ENCODE data around the gene SCD5.

SCD5 gene

DNA sequence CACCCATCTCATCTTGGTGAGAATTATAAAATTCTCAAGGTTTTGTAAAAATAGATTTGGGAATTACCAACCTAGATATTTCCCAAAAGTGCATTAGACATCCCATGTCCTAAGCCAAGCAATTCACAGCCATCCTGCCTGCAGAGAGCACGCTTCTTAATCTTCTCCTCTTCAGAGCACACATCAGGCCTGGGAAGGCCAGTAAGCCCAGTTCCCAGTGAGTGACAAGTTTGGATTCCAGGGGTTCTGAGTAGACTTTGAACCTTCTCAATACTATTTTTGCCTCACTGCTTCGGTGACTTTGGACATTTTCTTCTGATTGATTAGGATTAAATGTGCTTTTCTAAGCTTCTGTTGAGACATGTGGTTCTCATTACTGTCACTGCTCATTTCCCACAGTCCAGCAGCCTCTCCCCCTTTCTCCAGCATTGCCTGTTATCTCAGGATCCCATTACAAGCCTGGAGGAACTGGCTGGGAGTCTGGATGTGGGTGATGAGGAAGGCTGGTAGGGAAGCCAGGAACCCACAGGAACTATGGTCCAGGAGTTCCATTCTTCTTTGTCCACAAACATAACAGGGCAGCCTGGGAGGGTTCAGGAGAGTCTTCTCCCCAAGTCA, 180.4 kb downstream of the SCD5 start:
- Histone ChIP-seq H2AFZ (ENCODE audit: low read length) (no peak overlapping the region), H3K9ac (ENCODE audit: low read length) (no peak overlapping the region), H3K9me2 (replicated peaks; ENCODE audit: insufficient read depth, low read length) (no peaks in the 10 kb centered on the region), H3K36me3 (replicated peaks; ENCODE audit: insufficient read depth, low read length) (no peaks in the 10 kb centered on the region), H3F3A (ENCODE audit: insufficient read depth, low read length) (no peaks in the 10 kb centered on the region), H3K27ac (ENCODE audit: low read length) (no peak overlapping the region), H3K4me1 (ENCODE audit: low read length) (no peaks in the 10 kb centered on the region), H3K79me2 (ENCODE audit: low read length) (no peaks in the 10 kb centered on the region), H4K20me1 (ENCODE audit: insufficient read depth, low read length) (no peaks in the 10 kb centered on the region), H3K9me3 (replicated peaks; ENCODE audit: insufficient read depth, low read length) (no peaks in the 10 kb centered on the region), H3K27me3 (replicated peaks; ENCODE audit: insufficient read depth, low read length) (no peaks in the 10 kb centered on the region), H3K4me3 (ENCODE audit: low read length) (no peak overlapping the region), H3K4me2 (ENCODE audit: low read depth, low read length) (no peak overlapping the region)
- DNase-seq, result no peak
- TF ChIP-seq EZH2 (optimal IDR thresholded peaks at IDR 0.05; ENCODE audit: low read depth, low read length) (no peak), EZH2phosphoT487 (IDR thresholded peaks at IDR 0.05; ENCODE audit: low read length) (no peak)
- TF ChIP-seq, protein P1, sequence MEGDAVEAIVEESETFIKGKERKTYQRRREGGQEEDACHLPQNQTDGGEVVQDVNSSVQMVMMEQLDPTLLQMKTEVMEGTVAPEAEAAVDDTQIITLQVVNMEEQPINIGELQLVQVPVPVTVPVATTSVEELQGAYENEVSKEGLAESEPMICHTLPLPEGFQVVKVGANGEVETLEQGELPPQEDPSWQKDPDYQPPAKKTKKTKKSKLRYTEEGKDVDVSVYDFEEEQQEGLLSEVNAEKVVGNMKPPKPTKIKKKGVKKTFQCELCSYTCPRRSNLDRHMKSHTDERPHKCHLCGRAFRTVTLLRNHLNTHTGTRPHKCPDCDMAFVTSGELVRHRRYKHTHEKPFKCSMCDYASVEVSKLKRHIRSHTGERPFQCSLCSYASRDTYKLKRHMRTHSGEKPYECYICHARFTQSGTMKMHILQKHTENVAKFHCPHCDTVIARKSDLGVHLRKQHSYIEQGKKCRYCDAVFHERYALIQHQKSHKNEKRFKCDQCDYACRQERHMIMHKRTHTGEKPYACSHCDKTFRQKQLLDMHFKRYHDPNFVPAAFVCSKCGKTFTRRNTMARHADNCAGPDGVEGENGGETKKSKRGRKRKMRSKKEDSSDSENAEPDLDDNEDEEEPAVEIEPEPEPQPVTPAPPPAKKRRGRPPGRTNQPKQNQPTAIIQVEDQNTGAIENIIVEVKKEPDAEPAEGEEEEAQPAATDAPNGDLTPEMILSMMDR (IDR thresholded peaks at IDR 0.05; ENCODE audit: low read length), result no peak

DNA sequence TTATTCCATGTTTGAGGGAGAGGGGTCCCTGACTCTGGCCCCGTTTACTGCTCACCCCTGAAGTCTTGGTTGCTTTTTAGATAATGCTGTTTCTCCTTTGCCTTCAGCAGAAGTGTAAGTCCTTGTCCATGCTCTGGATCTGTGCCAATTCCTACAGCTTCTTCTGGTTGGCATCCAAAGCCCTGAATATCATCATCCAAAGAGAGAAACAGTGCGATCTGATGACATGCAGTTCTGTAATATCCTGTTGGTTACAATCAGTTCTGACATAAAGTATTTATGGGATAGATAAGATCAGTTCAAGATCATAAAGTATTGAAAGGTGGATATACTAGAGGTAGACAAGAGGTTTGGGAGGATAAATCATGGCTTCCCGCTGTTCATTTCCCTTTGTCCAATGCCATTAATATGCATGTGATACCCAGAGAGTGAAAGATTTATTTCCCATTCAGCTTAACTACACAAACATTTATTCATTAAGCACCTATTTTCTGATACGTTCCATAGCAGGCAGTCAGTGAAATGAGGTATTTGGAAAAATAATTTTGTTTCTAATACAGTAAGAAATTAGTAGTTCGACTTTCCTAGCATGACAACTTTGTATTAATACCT, 183.7 kb downstream of the SCD5 start:
- H3F3A ChIP-seq (ENCODE audit: insufficient read depth, low read length), result no peaks in the 10 kb centered on the region
- no peak overlapping the region for H3K27ac ChIP-seq (ENCODE audit: low read length)
- TF ChIP-seq, protein P1 (IDR thresholded peaks at IDR 0.05; ENCODE audit: low read length), result no peak
- TF ChIP-seq EZH2 (optimal IDR thresholded peaks at IDR 0.05; ENCODE audit: low read depth, low read length) (no peak), EZH2phosphoT487 (IDR thresholded peaks at IDR 0.05; ENCODE audit: low read length) (no peak)
- no peak overlapping the region for H3K9ac ChIP-seq (ENCODE audit: low read length)
- H3K79me2 ChIP-seq (ENCODE audit: low read length), result no peaks in the 10 kb centered on the region
- H3K9me2 ChIP-seq (replicated peaks; ENCODE audit: insufficient read depth, low read length), result no peaks in the 10 kb centered on the region
- H2AFZ ChIP-seq (ENCODE audit: low read length), result no peak overlapping the region
- DNase-seq, result no peak
- H3K27me3 ChIP-seq (replicated peaks; ENCODE audit: insufficient read depth, low read length), result no peaks in the 10 kb centered on the region
- H3K9me3 ChIP-seq (replicated peaks; ENCODE audit: insufficient read depth, low read length), result no peaks in the 10 kb centered on the region
- no peaks in the 10 kb centered on the region for H3K4me1 ChIP-seq (ENCODE audit: low read length)
- no peaks in the 10 kb centered on the region for H3K36me3 ChIP-seq (replicated peaks; ENCODE audit: insufficient read depth, low read length)
- no peaks in the 10 kb centered on the region for H4K20me1 ChIP-seq (ENCODE audit: insufficient read depth, low read length)
- H3K4me2 ChIP-seq (ENCODE audit: low read depth, low read length), result no peak overlapping the region
- no peak overlapping the region for H3K4me3 ChIP-seq (ENCODE audit: low read length)

DNA sequence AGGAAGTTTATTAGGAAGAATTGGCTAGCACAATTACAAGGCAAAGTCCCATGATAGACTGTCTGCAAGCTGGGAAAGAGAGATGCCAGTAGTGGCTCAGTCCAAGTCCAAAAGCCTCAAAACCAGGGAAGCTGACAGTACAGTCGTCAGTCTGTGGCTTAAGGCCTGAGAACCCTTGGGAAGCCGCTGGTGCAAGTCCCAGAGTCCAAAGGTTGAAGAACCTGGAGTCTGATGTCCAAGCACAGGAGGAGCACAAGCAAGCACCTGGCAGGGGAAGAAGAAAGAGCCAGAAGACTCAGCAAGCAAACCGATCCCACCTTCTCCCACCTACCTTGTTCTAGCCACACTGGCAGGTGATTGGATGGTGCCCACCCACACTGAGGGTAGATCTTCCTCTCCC, 185.5 kb downstream of the SCD5 start:
- H2AFZ ChIP-seq (ENCODE audit: low read length), result no peak overlapping the region
- no peaks in the 10 kb centered on the region for H3K27me3 ChIP-seq (replicated peaks; ENCODE audit: insufficient read depth, low read length)
- TF ChIP-seq EZH2phosphoT487 (IDR thresholded peaks at IDR 0.05; ENCODE audit: low read length) (no peak), EZH2 (optimal IDR thresholded peaks at IDR 0.05; ENCODE audit: low read depth, low read length) (no peak)
- TF ChIP-seq, protein P1 (IDR thresholded peaks at IDR 0.05; ENCODE audit: low read length), result no peak
- no peaks in the 10 kb centered on the region for H3K79me2 ChIP-seq (ENCODE audit: low read length)
- H3K9ac ChIP-seq (ENCODE audit: low read length), result no peak overlapping the region
- H3F3A ChIP-seq (ENCODE audit: insufficient read depth, low read length), result no peaks in the 10 kb centered on the region
- H3K9me3 ChIP-seq (replicated peaks; ENCODE audit: insufficient read depth, low read length), result no peaks in the 10 kb centered on the region
- no peak overlapping the region for H3K4me3 ChIP-seq (ENCODE audit: low read length)
- no peaks in the 10 kb centered on the region for H3K9me2 ChIP-seq (replicated peaks; ENCODE audit: insufficient read depth, low read length)
- H3K4me1 ChIP-seq (ENCODE audit: low read length), result no peaks in the 10 kb centered on the region
- no peak overlapping the region for H3K4me2 ChIP-seq (ENCODE audit: low read depth, low read length)
- H3K36me3 ChIP-seq (replicated peaks; ENCODE audit: insufficient read depth, low read length), result no peaks in the 10 kb centered on the region
- no peaks in the 10 kb centered on the region for H4K20me1 ChIP-seq (ENCODE audit: insufficient read depth, low read length)
- no peak for DNase-seq
- H3K27ac ChIP-seq (ENCODE audit: low read length), result no peak overlapping the region
